Coronary artery (tissue), 2 donors: ENCODE measurements around the gene HAPLN2.

Source experiments
- DNase-seq: peaks from one replicate; pipeline ENCODE4 v3.0.0-alpha.2; 2017; ENCODE audit warnings: low spot score
- H3K27ac ChIP-seq, 2 donors: fragments of 200-600 bp; sonication (generic); one replicate each; pipeline ENCODE4 v1.5.1; 2016 to 2019
- H3K4me3 ChIP-seq: fragments of 200-600 bp; sonication (generic); 2 replicates; pipeline ENCODE4 v1.5.1; 2016; ENCODE audit warnings: mild to moderate bottlenecking, moderate library complexity
- CTCF ChIP-seq: fragments of 200-600 bp; sonication (generic); IDR thresholded peaks from one replicate; pipeline ENCODE4 v1.5.1; 2019; ENCODE audit warnings: antibody characterized with exemption

Gene HAPLN2

GRCh38 chr1:156668801-156669637 lies 49.8 kb downstream of the HAPLN2 start:
- Histone ChIP-seq H3K27ac (peak overlapping the region in 1 of 2 donors; percentile 87), H3K4me3 (no peak overlapping the region)
- TF ChIP-seq CTCF = no peak
- no peak for DNase-seq

GRCh38 chr1:156669794-156670193 lies 50.6 kb downstream of the HAPLN2 start:
- no peak overlapping the region for H3K4me3 ChIP-seq
- no peak for TF ChIP-seq CTCF
- peak overlapping the region in 1 of 2 donors; percentile 87 for H3K27ac ChIP-seq
- no peak for DNase-seq

GRCh38 chr1:156670359-156670758 lies 51.1 kb downstream of the HAPLN2 start:
- DNase-seq = no peak
- Histone ChIP-seq H3K27ac (peak overlapping the region in 1 of 2 donors; percentile 37), H3K4me3 (no peak overlapping the region)
- TF ChIP-seq CTCF = no peak

GRCh38 chr1:156670791-156671190 lies 51.6 kb downstream of the HAPLN2 start:
- peak overlapping the region in 1 of 2 donors; percentile 37 for H3K27ac ChIP-seq
- no peak overlapping the region for H3K4me3 ChIP-seq
- DNase-seq = no peak
- no peak for TF ChIP-seq CTCF

- no peak overlapping the region for H3K4me3 ChIP-seq
- no peak for TF ChIP-seq CTCF
- no peak overlapping the region for H3K27ac ChIP-seq
- no peak for DNase-seq
These were observed 52.6 kb downstream of the HAPLN2 start for GRCh38 chr1:156671804-156672203.

- peak overlapping the region; percentile 15 for H3K4me3 ChIP-seq
- H3K27ac ChIP-seq = peak overlapping the region in 1 of 2 donors; percentile 87
- TF ChIP-seq CTCF = no peak
- no peak for DNase-seq
These were observed 54.3 kb downstream of the HAPLN2 start for GRCh38 chr1:156673387-156674121.
